SK-N-MC (cell line): ENCODE measurements around the gene CYP27A1.

Experiments
- DNase-seq: peaks from one replicate; pipeline ENCODE4 v3.0.0-alpha.2; 2011; ENCODE audit warnings: low read depth, low spot score
- H3K27ac ChIP-seq: fragments of 200-600 bp; sonication (generic); 2 replicates; pipeline ENCODE4 v1.5.1; 2016; ENCODE audit warnings: mixed run types
- H3K36me3 ChIP-seq: fragments of 200-600 bp; sonication (generic); 2 replicates; pipeline ENCODE4 v1.6.1; 2017; ENCODE audit warnings: antibody characterized with exemption, low read length, mixed read lengths; ENCODE audit not compliant: insufficient read depth
- H3K4me3 ChIP-seq: fragments of 200-600 bp; sonication (generic); 2 replicates; pipeline ENCODE4 v1.5.1; 2016
- H3K9ac ChIP-seq: fragments of 200-600 bp; sonication (generic); 2 replicates; pipeline ENCODE4 v1.8.0; 2017; ENCODE audit warnings: mixed run types, mixed read lengths; ENCODE audit not compliant: insufficient read length
- H3K9me3 ChIP-seq: fragments of 200-600 bp; sonication (generic); 2 replicates; pipeline ENCODE4 v1.6.1; 2017; ENCODE audit warnings: low read depth, mild to moderate bottlenecking, antibody characterized with exemption, low read length, moderate library complexity, mixed read lengths
- EZH2 ChIP-seq: fragments of 200-600 bp; sonication (generic); IDR thresholded peaks from one replicate; pipeline ENCODE4 v1.6.1; 2017; ENCODE audit warnings: antibody characterized with exemption
- FOXP2 ChIP-seq: optimal IDR thresholded peaks from 2 replicates; pipeline ENCODE3; 2011; ENCODE audit warnings: mild to moderate bottlenecking, moderate library complexity; ENCODE audit not compliant: insufficient read depth; ENCODE audit errors: extremely low read length, control extremely low read depth
- POLR2AphosphoS5 ChIP-seq: IDR thresholded peaks from 2 replicates; pipeline ENCODE4 v1.6.1; 2012; ENCODE audit warnings: mild to moderate bottlenecking, low read depth, low read length, borderline replicate concordance

CYP27A1 gene

DNA sequence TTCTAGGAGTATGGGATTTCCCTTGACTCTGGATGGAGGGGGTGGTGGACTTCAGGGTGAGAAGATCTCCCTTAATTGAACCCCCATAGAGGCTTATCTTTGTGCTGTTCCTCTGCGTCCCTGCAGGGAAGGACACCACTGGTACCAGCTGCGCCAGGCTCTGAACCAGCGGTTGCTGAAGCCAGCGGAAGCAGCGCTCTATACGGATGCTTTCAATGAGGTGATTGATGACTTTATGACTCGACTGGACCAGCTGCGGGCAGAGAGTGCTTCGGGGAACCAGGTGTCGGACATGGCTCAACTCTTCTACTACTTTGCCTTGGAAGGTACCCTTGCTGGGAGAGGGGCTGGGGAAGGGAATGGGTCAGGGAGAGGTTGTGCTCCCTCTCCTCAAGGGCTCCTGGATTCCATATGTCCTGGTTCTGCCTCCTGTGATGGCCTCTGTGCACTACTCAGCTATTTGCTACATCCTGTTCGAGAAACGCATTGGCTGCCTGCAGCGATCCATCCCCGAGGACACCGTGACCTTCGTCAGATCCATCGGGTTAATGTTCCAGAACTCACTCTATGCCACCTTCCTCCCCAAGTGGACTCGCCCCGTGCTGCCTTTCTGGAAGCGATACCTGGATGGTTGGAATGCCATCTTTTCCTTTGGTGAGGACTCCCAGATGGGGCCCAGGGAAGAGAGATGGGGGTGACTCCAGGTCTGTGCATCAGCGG is 30.3 kb downstream of the CYP27A1 start:
- Histone ChIP-seq H3K9me3 (no peaks in the 10 kb centered on the region), H3K9ac (no peak overlapping the region), H3K27ac (no peak overlapping the region), H3K4me3 (no peak overlapping the region), H3K36me3 (no peaks in the 10 kb centered on the region)
- TF ChIP-seq FOXP2: no peak
- TF ChIP-seq EZH2: no peak
- no peak for TF ChIP-seq POLR2AphosphoS5
- DNase-seq: no peak

- Histone ChIP-seq H3K4me3 (no peak overlapping the region), H3K27ac (no peak overlapping the region), H3K9me3 (no peaks in the 10 kb centered on the region), H3K36me3 (no peaks in the 10 kb centered on the region), H3K9ac (no peak overlapping the region)
- TF ChIP-seq EZH2: no peak
- TF ChIP-seq POLR2AphosphoS5: no peak
- TF ChIP-seq FOXP2: no peak
- no peak for DNase-seq
These were observed 30.9 kb downstream of the CYP27A1 start for GRCh38 chr2:218812861-218813260.

- TF ChIP-seq EZH2 (no peak), POLR2AphosphoS5 (no peak), FOXP2 (no peak)
These were observed 32.0 kb downstream of the CYP27A1 start for GRCh38 chr2:218813771-218814460.

DNA sequence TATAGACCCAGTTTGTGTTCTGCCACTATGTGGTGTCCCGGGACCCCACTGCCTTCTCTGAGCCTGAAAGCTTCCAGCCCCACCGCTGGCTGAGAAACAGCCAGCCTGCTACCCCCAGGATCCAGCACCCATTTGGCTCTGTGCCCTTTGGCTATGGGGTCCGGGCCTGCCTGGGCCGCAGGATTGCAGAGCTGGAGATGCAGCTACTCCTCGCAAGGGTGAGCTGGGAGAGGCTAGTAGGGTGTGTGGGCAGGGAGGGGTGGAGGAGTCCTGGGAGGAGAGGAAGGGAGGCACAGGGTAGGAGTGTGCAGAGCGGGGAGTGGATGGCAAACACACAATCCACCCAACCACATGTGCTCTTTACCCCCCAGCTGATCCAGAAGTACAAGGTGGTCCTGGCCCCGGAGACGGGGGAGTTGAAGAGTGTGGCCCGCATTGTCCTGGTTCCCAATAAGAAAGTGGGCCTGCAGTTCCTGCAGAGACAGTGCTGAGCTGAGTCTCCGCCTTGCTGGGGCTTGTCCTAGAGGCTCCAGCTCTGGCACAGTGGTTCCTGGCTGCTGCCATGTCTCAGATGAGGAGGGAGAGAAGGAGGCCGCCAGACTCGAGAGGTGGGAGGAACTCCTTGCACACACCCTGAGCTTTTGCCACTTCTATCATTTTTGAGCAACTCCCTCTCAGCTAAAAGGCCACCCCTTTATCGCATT is 32.7 kb downstream of the CYP27A1 start:
- Histone ChIP-seq H3K36me3 (no peaks in the 10 kb centered on the region), H3K27ac (no peak overlapping the region), H3K4me3 (no peak overlapping the region), H3K9me3 (no peaks in the 10 kb centered on the region), H3K9ac (no peak overlapping the region)
- no peak for TF ChIP-seq POLR2AphosphoS5
- TF ChIP-seq EZH2: no peak
- TF ChIP-seq FOXP2: no peak
- no peak for DNase-seq

More at GRCh38 chr2:218813771-218814460, 32.0 kb downstream of the CYP27A1 start:
- H3K9ac ChIP-seq: no peak overlapping the region
- DNase-seq: no peak
- H3K9me3 ChIP-seq: no peaks in the 10 kb centered on the region
- H3K27ac ChIP-seq: no peak overlapping the region
- H3K36me3 ChIP-seq: no peaks in the 10 kb centered on the region
- no peak overlapping the region for H3K4me3 ChIP-seq

- Histone ChIP-seq H3K27ac (no peak overlapping the region), H3K9me3 (no peaks in the 10 kb centered on the region), H3K9ac (no peak overlapping the region), H3K36me3 (no peaks in the 10 kb centered on the region), H3K4me3 (no peak overlapping the region)
- no peak for DNase-seq
- no peak for TF ChIP-seq POLR2AphosphoS5
- TF ChIP-seq FOXP2: no peak
- no peak for TF ChIP-seq EZH2
These were observed 33.3 kb downstream of the CYP27A1 start for GRCh38 chr2:218815244-218815637.

DNA sequence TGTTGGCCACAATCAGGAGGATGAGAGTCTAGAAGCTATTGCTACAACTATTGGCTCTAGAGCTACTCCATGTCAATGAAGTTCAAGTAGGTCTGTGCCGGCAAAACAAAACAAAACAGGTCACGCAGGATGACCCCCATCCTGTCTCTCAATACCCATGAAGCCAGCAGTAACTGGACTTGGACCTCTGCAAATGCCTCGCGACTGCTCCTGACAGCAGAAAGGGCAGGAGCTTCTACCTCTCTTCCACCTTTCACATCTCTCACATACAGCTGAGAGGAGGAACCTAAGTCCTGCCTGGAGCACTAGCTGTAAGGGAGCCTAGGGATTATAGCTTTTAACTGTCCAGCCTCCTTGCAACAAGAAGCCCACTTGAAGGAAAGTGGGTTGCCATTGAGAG is 33.7 kb downstream of the CYP27A1 start:
- no peak overlapping the region for H3K27ac ChIP-seq
- H3K9me3 ChIP-seq: no peaks in the 10 kb centered on the region
- no peak for DNase-seq
- H3K4me3 ChIP-seq: no peak overlapping the region
- TF ChIP-seq EZH2 (no peak), POLR2AphosphoS5 (no peak), FOXP2 (no peak)
- H3K9ac ChIP-seq: no peak overlapping the region
- no peaks in the 10 kb centered on the region for H3K36me3 ChIP-seq

DNA sequence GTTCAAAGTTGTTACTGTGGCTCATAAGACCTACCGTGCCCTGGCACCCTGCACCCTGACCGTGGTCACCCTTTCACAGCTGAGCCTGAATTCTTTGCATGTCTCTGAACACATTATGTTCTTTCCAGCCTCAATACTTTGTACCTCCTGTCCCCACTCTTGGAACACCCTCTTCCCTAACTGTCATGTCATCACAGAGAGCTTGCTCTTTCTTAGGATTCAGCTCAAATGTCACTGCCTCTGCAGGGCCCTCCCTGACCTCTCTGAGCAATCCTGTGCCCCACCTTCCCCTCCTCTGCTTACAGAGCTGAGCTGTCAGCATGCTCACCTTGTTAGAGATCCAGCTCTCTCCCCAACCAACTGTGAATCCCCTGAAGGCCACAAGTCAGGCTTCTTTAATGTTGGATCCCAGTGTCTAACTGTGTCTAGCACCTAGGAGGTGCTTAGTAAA is 34.6 kb downstream of the CYP27A1 start:
- H3K9ac ChIP-seq: no peak overlapping the region
- TF ChIP-seq FOXP2 (no peak), POLR2AphosphoS5 (no peak), EZH2 (no peak)
- H3K4me3 ChIP-seq: no peak overlapping the region
- DNase-seq: no peak
- H3K9me3 ChIP-seq: no peaks in the 10 kb centered on the region
- H3K27ac ChIP-seq: no peak overlapping the region
- no peaks in the 10 kb centered on the region for H3K36me3 ChIP-seq

GRCh38 chr2:218819093-218819492 is 37.1 kb downstream of the CYP27A1 start:
- no peaks in the 10 kb centered on the region for H3K36me3 ChIP-seq
- TF ChIP-seq POLR2AphosphoS5: no peak
- TF ChIP-seq FOXP2: no peak
- no peak for TF ChIP-seq EZH2
- no peak overlapping the region for H3K27ac ChIP-seq
- H3K4me3 ChIP-seq: no peak overlapping the region
- no peak overlapping the region for H3K9ac ChIP-seq
- no peak for DNase-seq
- H3K9me3 ChIP-seq: no peaks in the 10 kb centered on the region
